NCI-H748 treated with DMSO at 0.1 percent for 48 hours (cell line): Measurements from ENCODE around the gene KL.
A peak's percentile ranks its signal among the peaks of the same experiment; 100 is the strongest.

Source experiments
- DNase-seq: peaks from one replicate; lab custom pipeline; 2025; lab: John Stamatoyannopoulos, UW

KL gene

GRCh38 chr13:33004511-33004910 lies 11.7 kb upstream of the KL start:
- peak; percentile 89 for DNase-seq

- DNase-seq, result no peak
Measured at GRCh38 chr13:33006134-33006533, 10.1 kb upstream of the KL start.

GRCh38 chr13:33006638-33007037 lies 9.6 kb upstream of the KL start:
- no peak for DNase-seq

GRCh38 chr13:33007237-33007636 lies 9.0 kb upstream of the KL start:
- no peak for DNase-seq

- DNase-seq, result no peak
Measured at GRCh38 chr13:33007950-33008349, 8.3 kb upstream of the KL start.

- DNase-seq, result no peak
Measured at GRCh38 chr13:33008946-33009722, 7.1 kb upstream of the KL start.

GRCh38 chr13:33011828-33012470 lies 4.3 kb upstream of the KL start:
- no peak for DNase-seq

- DNase-seq, result no peak
Measured at GRCh38 chr13:33014291-33014690, 1.9 kb upstream of the KL start.

- DNase-seq, result peak; percentile 80
Measured at GRCh38 chr13:33015241-33015668, 968 bp upstream of the KL start.

- DNase-seq, result peak; percentile 69
Measured at GRCh38 chr13:33015791-33016323, 366 bp upstream of the KL start.

- DNase-seq, result peak; percentile 97
Measured at GRCh38 chr13:33017323-33017929, 1.2 kb downstream of the KL start.

GRCh38 chr13:33018886-33019285 lies 2.7 kb downstream of the KL start:
- DNase-seq, result no peak

- DNase-seq, result no peak
Measured at GRCh38 chr13:33022986-33023385, 6.8 kb downstream of the KL start.

- no peak for DNase-seq
Measured at GRCh38 chr13:33025220-33025744, 9.1 kb downstream of the KL start.

GRCh38 chr13:33026489-33027152 lies 10.4 kb downstream of the KL start:
- no peak for DNase-seq

GRCh38 chr13:33028620-33029019 lies 12.4 kb downstream of the KL start:
- DNase-seq, result no peak

- no peak for DNase-seq
Measured at GRCh38 chr13:33031277-33031676, 15.1 kb downstream of the KL start.

- DNase-seq, result no peak
Measured at GRCh38 chr13:33032037-33032625, 15.9 kb downstream of the KL start.

GRCh38 chr13:33033051-33033812 lies 17.0 kb downstream of the KL start:
- no peak for DNase-seq

GRCh38 chr13:33033986-33034385 lies 17.8 kb downstream of the KL start:
- no peak for DNase-seq
